Upper lobe of right lung (tissue), 1 donor: ENCODE measurements around the gene SEC24C. TPM values are rescaled to one million over a fixed set of nuclear protein-coding genes. Genes with fewer than 3 reads are reported as not detected.
"Not testable (repeated sequence)": the region's sequence is repeated elsewhere in the genome, so short reads cannot be mapped to it uniquely, and the experiment has no call there.

Experiments
- ATAC-seq: fragments of 200-7000 bp; cut with Tn5 transposase; one replicate; pipeline ENCODE4 v1.9.1; 2020; ENCODE audit warnings: mild to moderate bottlenecking, moderate library complexity
- DNase-seq: peaks from one replicate; pipeline ENCODE4 v3.0.0-alpha.2; 2020
- H3K27ac ChIP-seq: fragments of 200-600 bp; one replicate; pipeline ENCODE4 v1.8.0; 2022
- H3K27me3 ChIP-seq: fragments of 200-600 bp; one replicate; pipeline ENCODE4 v1.8.0; 2022; ENCODE audit warnings: mild to moderate bottlenecking
- H3K36me3 ChIP-seq: fragments of 200-600 bp; one replicate; pipeline ENCODE4 v1.8.0; 2022
- H3K4me1 ChIP-seq: fragments of 200-600 bp; one replicate; pipeline ENCODE4 v1.8.0; 2022
- H3K4me3 ChIP-seq: fragments of 200-600 bp; one replicate; pipeline ENCODE4 v1.8.0; 2022; ENCODE audit warnings: mild to moderate bottlenecking
- H3K9me3 ChIP-seq: fragments of 200-600 bp; one replicate; pipeline ENCODE4 v1.8.0; 2022
- intact Hi-C: fragments of 100-400 bp; cut with DNase I; formaldehyde crosslinking; loops from one replicate; pipeline ENCODE4 v1.11.0; 2022
- total RNA-seq: library from RNA; stranded (reverse); fragmentation: NEBNext Ultra II Directional; extraction: Animal tissue kit (Norgen Biotek cat#: 25700); gene quantifications from one replicate; pipeline ENCODE4 v1.2.1, GENCODE V29; 2021
- TF ChIP-seq, protein P1 (sequence below): fragments of 200-600 bp; IDR thresholded peaks from one replicate; pipeline ENCODE4 v1.8.0; 2022; ENCODE audit warnings: antibody characterized with exemption
- donor health status: DM: no; HTN: yes; CAD: no; lungs with severe emphysema.

Gene SEC24C
- total RNA-seq, 1 donor from 2014 or later, result 71.0 TPM

DNA sequence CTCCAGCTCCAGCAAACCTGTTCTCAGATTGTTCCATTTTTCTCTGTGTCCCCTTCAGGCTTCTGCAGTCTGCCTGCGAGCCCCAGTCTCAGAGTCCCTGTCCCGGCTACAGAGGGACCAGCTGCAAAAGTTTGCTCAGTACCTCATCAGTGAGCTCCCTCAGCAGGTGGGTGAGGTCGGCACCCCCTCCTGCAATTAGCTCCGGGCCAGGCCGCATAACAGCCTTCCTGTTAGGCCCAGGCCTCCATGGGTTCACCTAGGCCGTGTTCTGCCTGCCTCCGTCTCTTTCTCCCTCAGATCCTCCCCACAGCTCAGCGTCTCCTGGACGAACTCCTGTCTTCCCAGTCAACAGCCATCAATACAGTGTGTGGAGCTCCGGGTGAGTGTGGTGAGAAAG, 45.5 kb downstream of the SEC24C start:
- H3K27ac ChIP-seq, result no peak overlapping the region
- no peak overlapping the region for H3K4me3 ChIP-seq
- H3K4me1 ChIP-seq, result peaks cover 22% of the 10 kb centered on the region
- no peaks in the 10 kb centered on the region for H3K9me3 ChIP-seq
- ATAC-seq, result no peak
- peaks cover 58% of the 10 kb centered on the region for H3K36me3 ChIP-seq
- DNase-seq, result no peak
- no peaks in the 10 kb centered on the region for H3K27me3 ChIP-seq
- intact Hi-C loops, result no loop called here
- TF ChIP-seq, protein P1, sequence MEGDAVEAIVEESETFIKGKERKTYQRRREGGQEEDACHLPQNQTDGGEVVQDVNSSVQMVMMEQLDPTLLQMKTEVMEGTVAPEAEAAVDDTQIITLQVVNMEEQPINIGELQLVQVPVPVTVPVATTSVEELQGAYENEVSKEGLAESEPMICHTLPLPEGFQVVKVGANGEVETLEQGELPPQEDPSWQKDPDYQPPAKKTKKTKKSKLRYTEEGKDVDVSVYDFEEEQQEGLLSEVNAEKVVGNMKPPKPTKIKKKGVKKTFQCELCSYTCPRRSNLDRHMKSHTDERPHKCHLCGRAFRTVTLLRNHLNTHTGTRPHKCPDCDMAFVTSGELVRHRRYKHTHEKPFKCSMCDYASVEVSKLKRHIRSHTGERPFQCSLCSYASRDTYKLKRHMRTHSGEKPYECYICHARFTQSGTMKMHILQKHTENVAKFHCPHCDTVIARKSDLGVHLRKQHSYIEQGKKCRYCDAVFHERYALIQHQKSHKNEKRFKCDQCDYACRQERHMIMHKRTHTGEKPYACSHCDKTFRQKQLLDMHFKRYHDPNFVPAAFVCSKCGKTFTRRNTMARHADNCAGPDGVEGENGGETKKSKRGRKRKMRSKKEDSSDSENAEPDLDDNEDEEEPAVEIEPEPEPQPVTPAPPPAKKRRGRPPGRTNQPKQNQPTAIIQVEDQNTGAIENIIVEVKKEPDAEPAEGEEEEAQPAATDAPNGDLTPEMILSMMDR, result no peak

DNA sequence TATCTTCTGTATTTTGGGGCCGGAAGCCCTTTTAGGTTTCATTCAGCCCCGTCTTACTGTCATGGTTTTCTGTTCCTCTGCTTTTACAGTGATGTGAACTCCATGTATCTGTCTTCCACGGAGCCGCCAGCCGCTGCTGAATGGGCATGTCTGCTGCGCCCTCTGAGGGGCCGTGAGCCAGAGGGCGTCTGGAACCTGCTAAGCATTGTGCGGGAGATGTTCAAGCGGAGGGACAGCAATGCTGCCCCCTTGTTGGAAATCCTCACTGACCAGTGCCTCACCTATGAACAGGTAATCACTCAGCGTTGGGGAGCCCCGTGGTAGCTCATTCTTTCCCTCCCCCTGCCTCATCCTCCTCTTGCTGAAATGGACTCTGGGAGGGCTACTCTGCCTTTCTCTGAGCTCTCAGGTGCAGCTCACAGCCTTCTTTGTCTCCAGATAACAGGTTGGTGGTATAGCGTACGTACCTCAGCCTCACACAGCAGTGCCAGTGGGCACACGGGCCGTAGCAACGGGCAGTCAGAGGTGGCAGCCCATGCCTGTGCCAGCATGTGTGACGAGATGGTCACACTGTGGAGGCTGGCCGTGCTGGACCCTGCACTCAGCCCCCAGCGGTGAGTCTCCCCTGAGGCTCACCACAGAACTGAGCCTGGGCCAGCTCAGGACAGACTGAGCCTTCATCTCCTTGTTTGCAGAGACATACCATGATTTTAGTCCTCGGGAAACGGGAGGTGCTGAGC, 46.9 kb downstream of the SEC24C start:
- no peaks in the 10 kb centered on the region for H3K9me3 ChIP-seq
- no peaks in the 10 kb centered on the region for H3K27me3 ChIP-seq
- no peak overlapping the region for H3K4me3 ChIP-seq
- DNase-seq (no peak), ATAC-seq (no peak)
- H3K27ac ChIP-seq, result no peak overlapping the region
- H3K4me1 ChIP-seq, result peaks cover 18% of the 10 kb centered on the region
- TF ChIP-seq, protein P1, result no peak
- H3K36me3 ChIP-seq, result peaks cover 72% of the 10 kb centered on the region
- intact Hi-C loops, result no loop called here

DNA sequence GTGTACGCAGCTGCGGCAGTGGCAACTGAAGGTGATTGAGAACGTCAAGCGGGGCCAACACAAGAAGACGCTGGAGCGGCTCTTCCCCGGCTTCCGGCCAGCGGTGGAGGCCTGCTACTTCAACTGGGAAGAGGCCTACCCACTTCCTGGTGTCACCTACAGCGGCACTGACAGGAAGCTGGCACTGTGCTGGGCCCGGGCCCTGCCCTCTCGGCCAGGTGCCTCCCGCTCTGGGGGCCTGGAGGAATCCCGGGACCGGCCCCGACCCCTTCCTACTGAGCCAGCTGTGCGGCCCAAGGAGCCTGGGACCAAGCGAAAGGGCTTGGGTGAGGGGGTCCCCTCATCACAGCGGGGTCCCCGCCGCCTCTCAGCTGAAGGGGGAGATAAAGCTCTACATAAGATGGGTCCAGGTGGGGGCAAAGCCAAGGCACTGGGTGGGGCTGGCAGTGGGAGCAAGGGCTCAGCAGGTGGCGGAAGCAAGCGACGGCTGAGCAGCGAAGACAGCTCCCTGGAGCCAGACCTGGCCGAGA, 47.8 kb downstream of the SEC24C start:
- intact Hi-C loops, result no loop called here
- Histone ChIP-seq H3K27ac (no peak overlapping the region), H3K36me3 (peaks cover 81% of the 10 kb centered on the region), H3K4me3 (no peak overlapping the region), H3K9me3 (no peaks in the 10 kb centered on the region), H3K4me1 (peaks cover 11% of the 10 kb centered on the region), H3K27me3 (no peaks in the 10 kb centered on the region)
- TF ChIP-seq, protein P1, result no peak
- no peak for DNase-seq
- no peak for ATAC-seq

DNA sequence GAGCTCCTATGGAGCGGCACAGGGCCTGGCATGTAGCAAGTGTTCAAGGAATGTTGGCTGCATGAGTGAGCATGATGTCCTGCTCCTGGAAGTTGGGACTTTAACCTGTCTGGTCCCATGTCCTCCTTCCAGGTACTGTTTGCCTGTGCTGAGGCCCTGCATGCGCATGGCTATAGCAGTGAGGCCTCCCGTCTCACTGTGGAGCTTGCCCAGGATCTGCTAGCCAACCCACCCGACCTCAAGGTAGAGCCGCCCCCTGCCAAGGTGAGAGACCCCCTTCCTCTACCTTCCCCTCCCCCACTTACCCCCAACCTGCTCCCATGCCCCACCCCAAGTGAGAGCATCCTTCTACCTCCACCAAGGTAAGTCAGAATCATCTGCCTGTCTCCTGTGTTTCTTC, 49.3 kb downstream of the SEC24C start:
- DNase-seq (peak; percentile 27), ATAC-seq (no peak)

DNA sequence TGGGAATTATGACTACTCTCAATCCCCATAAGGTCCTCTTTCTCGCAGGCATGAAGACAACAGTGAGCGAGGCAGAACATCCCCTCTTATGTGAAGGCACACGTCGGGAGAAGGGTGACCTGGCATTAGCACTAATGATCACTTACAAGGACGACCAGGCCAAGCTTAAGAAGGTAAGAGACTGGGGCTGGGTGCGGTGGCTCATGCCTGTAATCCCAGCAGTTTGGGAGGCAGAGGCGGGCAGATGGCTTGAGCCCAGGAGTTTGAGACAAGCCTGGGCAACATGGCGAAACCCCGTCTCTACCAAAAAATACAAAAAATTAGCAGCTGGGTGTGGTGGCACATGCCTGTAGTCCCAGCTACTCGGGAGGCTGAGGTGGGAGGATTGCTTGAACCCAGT, 51.3 kb downstream of the SEC24C start:
- H3K27ac ChIP-seq, H3K4me1 ChIP-seq, H3K27me3 ChIP-seq, H3K9me3 ChIP-seq, ATAC-seq, intact Hi-C loops, H3K4me3 ChIP-seq: not testable (repeated sequence)
- peaks cover 99% of the 10 kb centered on the region for H3K36me3 ChIP-seq
- DNase-seq, result peak; percentile 13

More for the DNA sequence above, 49.3 kb downstream of the SEC24C start:
- H3K4me3 ChIP-seq, result no peak overlapping the region
- no peak overlapping the region for H3K27ac ChIP-seq
- no peaks in the 10 kb centered on the region for H3K27me3 ChIP-seq
- intact Hi-C loops, result no loop called here
- TF ChIP-seq, protein P1, result no peak
- H3K4me1 ChIP-seq, result no peaks in the 10 kb centered on the region
- H3K9me3 ChIP-seq, result no peaks in the 10 kb centered on the region
- peaks cover 96% of the 10 kb centered on the region for H3K36me3 ChIP-seq

DNA sequence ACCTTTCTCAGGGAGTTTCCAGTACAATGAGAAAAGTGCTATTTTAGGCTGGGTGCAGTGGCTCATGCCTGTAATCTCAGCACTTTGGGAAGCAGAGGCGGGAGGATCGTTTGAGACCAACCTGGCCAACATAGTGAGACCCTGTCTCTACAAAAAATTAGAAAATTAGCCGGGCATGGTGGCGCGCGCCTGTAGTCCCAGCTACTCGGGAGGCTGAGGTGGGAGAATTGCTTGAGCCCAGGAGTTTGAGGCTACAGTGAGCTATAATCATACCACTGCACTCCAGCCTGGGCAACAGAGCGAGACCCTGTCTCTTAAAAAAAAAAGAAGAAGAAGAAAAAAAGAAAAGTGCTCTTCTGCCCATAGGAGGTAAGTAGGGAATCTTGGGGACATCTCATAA, 51.9 kb downstream of the SEC24C start:
- ATAC-seq, intact Hi-C loops, H3K4me3 ChIP-seq, H3K9me3 ChIP-seq, H3K4me1 ChIP-seq, H3K27me3 ChIP-seq, H3K27ac ChIP-seq: not testable (repeated sequence)
- peak; percentile 10 for DNase-seq
- H3K36me3 ChIP-seq, result peaks cover 99% of the 10 kb centered on the region
